Testis (tissue), 2 donors: ENCODE results near the gene CFAP46.

Source experiments
- CTCF ChIP-seq, 3 experiments: fragments of 450-650 bp in 2 of 3; fragments of 200-600 bp in 1 of 3; sonication (generic) in 1 of 3; IDR thresholded peaks; one replicate each; pipeline ENCODE4 v1.5.1; 2016 to 2019; ENCODE audit warnings: antibody characterized with exemption in 3 of 3, mild to moderate bottlenecking in 2 of 3, moderate library complexity in 1 of 3
- POLR2A ChIP-seq: fragments of 450-650 bp; IDR thresholded peaks from one replicate; pipeline ENCODE4 v1.6.1; 2017; ENCODE audit warnings: antibody characterized with exemption, mild to moderate bottlenecking, moderate library complexity

DNA sequence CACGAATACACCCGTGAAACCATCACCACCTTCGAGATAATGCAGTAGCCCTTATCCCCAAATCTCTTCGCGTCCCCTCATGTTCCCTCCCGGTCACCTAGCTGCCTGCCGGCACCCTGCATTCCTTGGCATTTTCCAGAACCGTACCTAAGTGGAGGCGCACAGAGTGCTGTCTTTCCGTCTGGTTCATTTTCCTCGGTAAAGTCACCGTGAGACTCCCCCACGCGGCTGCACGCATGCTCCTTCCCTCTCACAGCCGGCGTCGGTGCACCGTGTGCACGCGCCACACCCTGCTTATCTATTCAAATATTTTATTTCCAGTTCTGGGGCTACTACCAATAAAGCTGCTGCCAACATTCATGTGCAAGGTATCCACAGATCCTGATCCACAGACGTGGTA is 90.9 kb downstream of the CFAP46 start:
- TF ChIP-seq POLR2A (no peak), CTCF (IDR thresholded peaks at IDR 0.05) (no peak)
